SK-N-SH (cell line): ENCODE data around the gene ZNF527. TPM values are rescaled to one million over a fixed set of nuclear protein-coding genes. Genes with fewer than 3 reads are reported as not detected.

Experiments
- CTCF ChIA-PET: fragments of 300-600, 350-600 bp; formaldehyde crosslinking; extraction: SDS; loops from one replicate; lab custom pipeline; 2021; lab: Yijun Ruan, JAX
- POLR2A ChIA-PET: fragments of 350-600 bp; sonication (Branson Sonifier 250); formaldehyde crosslinking; extraction: SDS; loops from one replicate; lab custom pipeline; 2020; ENCODE audit warnings: antibody characterized with exemption, inconsistent platforms; lab: Yijun Ruan, JAX
- DNase-seq: peaks from one replicate; pipeline ENCODE4 v3.0.0; 2012
- H2AFZ ChIP-seq: fragments of 200-600 bp; sonication (generic); 2 replicates; pipeline ENCODE4 v1.8.1; 2016; ENCODE audit warnings: antibody characterized with exemption, mild to moderate bottlenecking, low read depth
- H3F3A ChIP-seq: fragments of 200-600 bp; sonication (generic); replicated peaks from 2 replicates; pipeline ENCODE3; 2016; ENCODE audit warnings: antibody characterized with exemption, mild to moderate bottlenecking; ENCODE audit not compliant: insufficient read depth
- H3K27ac ChIP-seq, 2 experiments: fragments of 200-500 bp in 1 of 2; fragments of 200-600 bp in 1 of 2; sonication (Bioruptor generic) in 1 of 2; sonication (generic), shearing (Covaris generic) in 1 of 2; 2 replicates each; pipeline versions ENCODE4 v1.5.1 to v1.6.1; 2014 to 2016; ENCODE audit warnings: low read depth in 2 of 2, inconsistent platforms in 1 of 2, low read length in 1 of 2, mild to moderate bottlenecking in 1 of 2, mixed read lengths in 1 of 2
- H3K27me3 ChIP-seq: fragments of 200-600 bp; sonication (generic), shearing (Covaris generic); 2 replicates; pipeline ENCODE4 v1.6.1; 2016; ENCODE audit warnings: mixed run types; ENCODE audit not compliant: insufficient read depth
- H3K36me3 ChIP-seq, 2 experiments: fragments of 200-500 bp in 1 of 2; fragments of 200-600 bp in 1 of 2; sonication (Bioruptor generic) in 1 of 2; sonication (generic) in 1 of 2; replicated peaks in 1 of 2; 2 replicates each; pipeline versions ENCODE3 to v1.5.1; 2014 to 2016; ENCODE audit warnings: low read length in 1 of 2, mild to moderate bottlenecking in 1 of 2; ENCODE audit not compliant: insufficient read depth in 2 of 2, control insufficient read depth in 1 of 2
- H3K4me1 ChIP-seq, 2 experiments: fragments of 200-500 bp in 1 of 2; fragments of 200-600 bp in 1 of 2; sonication (Bioruptor generic) in 1 of 2; sonication (generic), shearing (Covaris generic) in 1 of 2; 2 replicates each; pipeline versions ENCODE4 v1.5.1 to v1.6.1; 2014 to 2016; ENCODE audit warnings: low read depth in 1 of 2, low read length in 1 of 2, mixed run types in 1 of 2; ENCODE audit not compliant: insufficient read depth in 2 of 2, control insufficient read depth in 1 of 2
- H3K4me2 ChIP-seq: fragments of 200-600 bp; sonication (generic), shearing (Covaris generic); 2 replicates; pipeline ENCODE4 v1.6.1; 2017; ENCODE audit warnings: mixed run types
- H3K4me3 ChIP-seq, 2 experiments: fragments of 200-500 bp in 1 of 2; fragments of 200-600 bp in 1 of 2; sonication (Bioruptor generic) in 1 of 2; sonication (generic), shearing (Covaris generic) in 1 of 2; 2 replicates each; pipeline versions ENCODE4 v1.5.1 to v1.8.1; 2014 to 2016; ENCODE audit warnings: low read depth in 2 of 2, inconsistent platforms in 1 of 2, low read length in 1 of 2, mild to moderate bottlenecking in 1 of 2, mixed read lengths in 1 of 2, moderate library complexity in 1 of 2
- H3K79me2 ChIP-seq: fragments of 200-600 bp; sonication (generic); 2 replicates; pipeline ENCODE4 v1.8.1; 2017; ENCODE audit warnings: mild to moderate bottlenecking; ENCODE audit not compliant: insufficient read depth
- H3K9ac ChIP-seq: fragments of 200-600 bp; sonication (generic); 2 replicates; pipeline ENCODE4 v1.6.1; 2017; ENCODE audit warnings: mixed run types
- H3K9me2 ChIP-seq: fragments of 200-600 bp; sonication (generic); 2 replicates; pipeline ENCODE4 v1.6.1; 2017; ENCODE audit warnings: mixed run types
- H3K9me3 ChIP-seq: fragments of 200-600 bp; sonication (generic); 2 replicates; pipeline ENCODE4 v1.6.1; 2017; ENCODE audit warnings: mixed run types, mild to moderate bottlenecking, moderate library complexity
- H4K20me1 ChIP-seq: fragments of 200-600 bp; sonication (generic); 2 replicates; pipeline ENCODE4 v1.6.1; 2017; ENCODE audit warnings: mild to moderate bottlenecking, mixed run types; ENCODE audit not compliant: insufficient read depth
- CHD2 ChIP-seq: fragments of 150-350 bp; IDR thresholded peaks from 2 replicates; pipeline ENCODE4 v1.6.1; 2018; ENCODE audit warnings: low read length; ENCODE audit not compliant: partially characterized antibody
- ELF1 ChIP-seq: IDR thresholded peaks from 2 replicates; pipeline ENCODE4 v1.4.0; 2012
- EP300 ChIP-seq, 2 experiments: IDR thresholded peaks; 2 replicates each; pipeline versions ENCODE4 v1.4.0 to v1.6.1; 2012; ENCODE audit warnings: borderline replicate concordance in 1 of 2, low read depth in 1 of 2, low read length in 1 of 2
- EZH2phosphoT487 ChIP-seq: fragments of 200-600 bp; sonication (generic); IDR thresholded peaks from 2 replicates; pipeline ENCODE4 v1.6.1; 2017; ENCODE audit warnings: low read depth, mixed run types, mild to moderate bottlenecking, antibody characterized with exemption, moderate library complexity, borderline replicate concordance
- GABPA ChIP-seq: IDR thresholded peaks from 2 replicates; pipeline ENCODE4 v1.4.0; 2012; ENCODE audit warnings: low read depth, mild to moderate bottlenecking
- MEF2A ChIP-seq: IDR thresholded peaks from 2 replicates; pipeline ENCODE4 v1.4.0; 2012; ENCODE audit warnings: low read depth, borderline replicate concordance
- NRF1 ChIP-seq: IDR thresholded peaks from 2 replicates; pipeline ENCODE4 v1.6.1; 2012; ENCODE audit warnings: low read depth, mild to moderate bottlenecking, low read length
- POLR2AphosphoS5 ChIP-seq: IDR thresholded peaks from 2 replicates; pipeline ENCODE4 v1.6.1; 2012; ENCODE audit warnings: low read depth, low read length
- RAD21 ChIP-seq: IDR thresholded peaks from 2 replicates; pipeline ENCODE4 v1.6.1; 2012; ENCODE audit warnings: mild to moderate bottlenecking, low read length
- RCOR1 ChIP-seq: fragments of 150-350 bp; IDR thresholded peaks from 2 replicates; pipeline ENCODE4 v1.6.1; 2017; ENCODE audit warnings: antibody characterized with exemption, low read length
- REST ChIP-seq: IDR thresholded peaks from 2 replicates; pipeline ENCODE4 v1.6.1; 2012; ENCODE audit warnings: mild to moderate bottlenecking, low read depth, low read length, moderate library complexity
- RFX5 ChIP-seq: IDR thresholded peaks from 2 replicates; pipeline ENCODE4 v1.6.1; 2012; ENCODE audit warnings: mild to moderate bottlenecking, improper control_type of control experiment, low read length
- SIN3A ChIP-seq: IDR thresholded peaks from 2 replicates; pipeline ENCODE4 v1.6.1; 2012; ENCODE audit warnings: low read depth, mild to moderate bottlenecking, low read length, moderate library complexity, borderline replicate concordance
- TAF1 ChIP-seq: IDR thresholded peaks from 2 replicates; pipeline ENCODE4 v1.6.1; 2012; ENCODE audit warnings: low read depth, mild to moderate bottlenecking, low read length, moderate library complexity, borderline replicate concordance
- TCF12 ChIP-seq: IDR thresholded peaks from 2 replicates; pipeline ENCODE4 v1.4.0; 2012
- TEAD4 ChIP-seq: IDR thresholded peaks from 2 replicates; pipeline ENCODE4 v1.4.0; 2012; ENCODE audit warnings: mild to moderate bottlenecking, borderline replicate concordance; ENCODE audit not compliant: insufficient read depth
- YY1 ChIP-seq: IDR thresholded peaks from 2 replicates; pipeline ENCODE4 v1.4.0; 2012; ENCODE audit warnings: low read depth, mild to moderate bottlenecking
- ZBTB33 ChIP-seq: IDR thresholded peaks from 2 replicates; pipeline ENCODE4 v1.4.0; 2012; ENCODE audit warnings: low read depth, borderline replicate concordance
- WGBS: methylation state at CpG from one replicate; pipeline ENCODE4 v1.1.6; 2017; ENCODE audit warnings: low lambda C conversion rate; 5-methylcytosine and 5-hydroxymethylcytosine counted together
- polyA plus RNA-seq, 3 experiments: library from polyadenylated mRNA; depleted of rRNA; stranded (reverse); fragments of >200 nt; gene quantifications; 2 replicates each; pipeline ENCODE4 v1.2.3, GENCODE V29; 2012
- TF ChIP-seq, protein P1 (sequence below): fragments of 150-350 bp; IDR thresholded peaks from 2 replicates; pipeline ENCODE4 v1.6.1; 2017; ENCODE audit warnings: antibody characterized with exemption, low read length, low read depth, borderline replicate concordance
- TF ChIP-seq, protein P2 (sequence below): IDR thresholded peaks from 2 replicates; pipeline ENCODE4 v1.4.0; 2012; ENCODE audit warnings: low read depth

Gene ZNF527
- polyA plus RNA-seq, 1 of the 3 experiments (the other 2 are of a cell fraction), result 1.9 TPM

DNA sequence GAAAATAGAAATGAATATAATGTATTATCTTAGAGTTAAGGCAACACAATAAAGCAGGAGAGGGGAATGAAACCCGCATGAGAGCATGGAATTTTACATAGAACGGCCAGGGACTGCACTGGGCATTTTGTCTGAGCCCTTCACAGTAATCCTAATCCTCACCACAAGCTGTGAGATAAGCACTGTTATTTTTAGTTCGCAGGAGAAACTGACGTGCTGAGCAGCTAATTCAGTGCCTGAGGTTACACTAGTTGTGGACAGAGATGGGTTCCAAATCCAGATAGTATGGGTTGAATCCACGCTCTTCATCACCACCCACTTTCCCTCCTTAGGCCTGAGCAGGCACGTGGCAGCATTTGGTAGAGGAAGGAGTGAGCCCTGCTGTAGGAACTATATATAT lies 24.8 kb upstream of the ZNF527 start (continued):
- no peak for TF ChIP-seq MEF2A
- no peak for TF ChIP-seq POLR2AphosphoS5

- Histone ChIP-seq H2AFZ (no peak overlapping the region), H3K4me3 (no peak overlapping the region), H3K9me3 (no peaks in the 10 kb centered on the region), H3K4me2 (no peak overlapping the region), H3K27me3 (no peaks in the 10 kb centered on the region), H4K20me1 (no peaks in the 10 kb centered on the region), H3F3A (peaks cover 8% of the 10 kb centered on the region), H3K9ac (no peak overlapping the region), H3K9me2 (no peaks in the 10 kb centered on the region), H3K36me3 (peaks cover 60 to 64% of the 10 kb centered on the region in 2 experiments), H3K79me2 (peaks cover 16% of the 10 kb centered on the region; the same call in 1 of the 2 replicates), H3K27ac (no peak overlapping the region), H3K4me1 (peaks cover 0 to 2% of the 10 kb centered on the region in 2 experiments; a peak in 1 of 4 replicates)
- ChIA-PET POLR2A (no interaction called here), CTCF (no interaction called here)
- no peak for DNase-seq
- 93% methylated on average over 3 of the region's 3 CpGs for WGBS
- TF ChIP-seq GABPA, result no peak
- no peak for TF ChIP-seq TCF12
These were observed 22.8 kb upstream of the ZNF527 start for GRCh38 chr19:37348060-37348459.

- Histone ChIP-seq H3K9ac (no peak overlapping the region), H3K9me3 (no peaks in the 10 kb centered on the region), H4K20me1 (no peaks in the 10 kb centered on the region), H3K9me2 (no peaks in the 10 kb centered on the region), H3K79me2 (peaks cover 29% of the 10 kb centered on the region; the same call in 1 of the 2 replicates), H3F3A (peaks cover 6% of the 10 kb centered on the region), H3K36me3 (peaks cover 36 to 80% of the 10 kb centered on the region in 2 experiments), H3K4me1 (no peaks in the 10 kb centered on the region), H3K27ac (no peak overlapping the region), H2AFZ (no peak overlapping the region), H3K4me2 (no peak overlapping the region), H3K27me3 (no peaks in the 10 kb centered on the region), H3K4me3 (no peak overlapping the region)
- ChIA-PET POLR2A (no interaction called here), CTCF (no interaction called here)
- TF ChIP-seq ELF1 (no peak), TAF1 (no peak), TEAD4 (no peak), EZH2phosphoT487 (no peak), NRF1 (no peak), RAD21 (no peak), SIN3A (no peak), POLR2AphosphoS5 (no peak), REST (no peak), MEF2A (no peak), GABPA (no peak), EP300 (IDR thresholded peaks at IDR 0.05; ENCODE audit: borderline replicate concordance in 1 of 2, low read depth in 1 of 2, low read length in 1 of 2) (no peak), YY1 (no peak), ZBTB33 (no peak), RFX5 (no peak), RCOR1 (no peak), CHD2 (no peak)
- TF ChIP-seq, protein P1, sequence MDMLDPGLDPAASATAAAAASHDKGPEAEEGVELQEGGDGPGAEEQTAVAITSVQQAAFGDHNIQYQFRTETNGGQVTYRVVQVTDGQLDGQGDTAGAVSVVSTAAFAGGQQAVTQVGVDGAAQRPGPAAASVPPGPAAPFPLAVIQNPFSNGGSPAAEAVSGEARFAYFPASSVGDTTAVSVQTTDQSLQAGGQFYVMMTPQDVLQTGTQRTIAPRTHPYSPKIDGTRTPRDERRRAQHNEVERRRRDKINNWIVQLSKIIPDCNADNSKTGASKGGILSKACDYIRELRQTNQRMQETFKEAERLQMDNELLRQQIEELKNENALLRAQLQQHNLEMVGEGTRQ, result no peak
- TF ChIP-seq, protein P2, sequence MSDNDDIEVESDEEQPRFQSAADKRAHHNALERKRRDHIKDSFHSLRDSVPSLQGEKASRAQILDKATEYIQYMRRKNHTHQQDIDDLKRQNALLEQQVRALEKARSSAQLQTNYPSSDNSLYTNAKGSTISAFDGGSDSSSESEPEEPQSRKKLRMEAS, result no peak
- no peak for DNase-seq
These were observed 16.9 kb upstream of the ZNF527 start for GRCh38 chr19:37353968-37354367.
